ENCODE data around the gene PLA2G4E.

Gene PLA2G4E

DNA sequence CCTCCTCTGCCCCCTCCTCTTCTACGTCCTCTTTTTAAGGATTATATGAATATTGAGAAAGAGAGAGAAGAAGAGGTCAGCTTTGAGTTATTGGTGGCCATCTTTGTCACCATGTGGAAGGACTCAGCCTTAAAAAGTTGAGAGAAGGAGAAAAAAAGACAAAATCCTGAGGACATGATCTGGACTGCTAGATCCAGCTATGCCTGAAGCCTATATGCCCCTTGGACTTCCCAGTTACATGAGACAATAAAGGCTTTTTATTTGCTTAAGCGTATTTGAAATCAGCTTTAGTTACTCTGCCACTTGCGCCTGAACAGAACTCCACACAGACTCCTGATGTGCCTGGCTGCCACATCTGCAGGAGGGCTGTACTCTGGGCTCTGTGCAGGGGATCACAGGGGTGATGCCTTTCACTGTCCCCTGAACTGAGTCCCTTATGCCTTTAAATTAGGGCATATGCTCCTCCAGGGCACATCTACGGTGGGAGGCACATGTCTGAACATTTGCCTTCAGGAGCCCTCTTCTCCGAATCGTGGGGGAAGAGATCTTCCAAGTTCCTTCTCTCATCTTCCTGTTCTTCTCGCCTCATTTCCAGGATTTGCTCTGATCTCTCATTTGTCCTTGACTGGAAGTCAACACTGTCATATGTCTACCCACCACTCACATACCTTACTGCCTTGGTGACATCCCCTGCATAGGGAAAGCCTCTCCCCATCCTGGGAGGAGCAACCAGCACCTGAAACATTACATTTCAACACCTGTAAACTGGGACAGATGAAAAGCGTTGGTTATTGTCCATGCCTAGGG is 14.0 kb upstream of the PLA2G4E start:
- no peaks in the 10 kb centered on the region; the same call in 1 of the 2 replicates for H3K9me3 ChIP-seq (ENCODE audit: control insufficient read depth, insufficient read depth, low read length)
- H3K4me3 ChIP-seq (ENCODE audit: low read depth, low read length) = no peak overlapping the region
- no peak overlapping the region for H3K9ac ChIP-seq (ENCODE audit: low read depth, low read length)
- H3K36me3 ChIP-seq (ENCODE audit: control insufficient read depth, insufficient read depth, low read length) = no peaks in the 10 kb centered on the region
- H3K27me3 ChIP-seq (ENCODE audit: control insufficient read depth, insufficient read depth, low read length) = no peaks in the 10 kb centered on the region
- peaks cover 11% of the 10 kb centered on the region for H3K4me1 ChIP-seq (ENCODE audit: control insufficient read depth, insufficient read depth, low read length)
- H3K27ac ChIP-seq (ENCODE audit: low read depth, low read length) = no peak overlapping the region

GRCh38 chr15:42033214-42033873 is 12.5 kb upstream of the PLA2G4E start:
- no peak overlapping the region for H3K27ac ChIP-seq (ENCODE audit: low read depth, low read length)
- H3K4me1 ChIP-seq (ENCODE audit: control insufficient read depth, insufficient read depth, low read length) = peaks cover 11% of the 10 kb centered on the region
- H3K9me3 ChIP-seq (ENCODE audit: control insufficient read depth, insufficient read depth, low read length) = no peaks in the 10 kb centered on the region; the same call in 1 of the 2 replicates
- H3K27me3 ChIP-seq (ENCODE audit: control insufficient read depth, insufficient read depth, low read length) = no peaks in the 10 kb centered on the region
- no peak overlapping the region for H3K4me3 ChIP-seq (ENCODE audit: low read depth, low read length)
- no peak overlapping the region for H3K9ac ChIP-seq (ENCODE audit: low read depth, low read length)
- no peaks in the 10 kb centered on the region for H3K36me3 ChIP-seq (ENCODE audit: control insufficient read depth, insufficient read depth, low read length)

- H3K36me3 ChIP-seq (ENCODE audit: control insufficient read depth, insufficient read depth, low read length) = no peaks in the 10 kb centered on the region
- no peak overlapping the region for H3K9ac ChIP-seq (ENCODE audit: low read depth, low read length)
- H3K9me3 ChIP-seq (ENCODE audit: control insufficient read depth, insufficient read depth, low read length) = no peaks in the 10 kb centered on the region
- H3K27me3 ChIP-seq (ENCODE audit: control insufficient read depth, insufficient read depth, low read length) = no peaks in the 10 kb centered on the region
- H3K27ac ChIP-seq (ENCODE audit: low read depth, low read length) = no peak overlapping the region
- H3K4me1 ChIP-seq (ENCODE audit: control insufficient read depth, insufficient read depth, low read length) = peaks cover 11% of the 10 kb centered on the region
- H3K4me3 ChIP-seq (ENCODE audit: low read depth, low read length) = no peak overlapping the region
These were observed 11.8 kb upstream of the PLA2G4E start for GRCh38 chr15:42032376-42033213.

DNA sequence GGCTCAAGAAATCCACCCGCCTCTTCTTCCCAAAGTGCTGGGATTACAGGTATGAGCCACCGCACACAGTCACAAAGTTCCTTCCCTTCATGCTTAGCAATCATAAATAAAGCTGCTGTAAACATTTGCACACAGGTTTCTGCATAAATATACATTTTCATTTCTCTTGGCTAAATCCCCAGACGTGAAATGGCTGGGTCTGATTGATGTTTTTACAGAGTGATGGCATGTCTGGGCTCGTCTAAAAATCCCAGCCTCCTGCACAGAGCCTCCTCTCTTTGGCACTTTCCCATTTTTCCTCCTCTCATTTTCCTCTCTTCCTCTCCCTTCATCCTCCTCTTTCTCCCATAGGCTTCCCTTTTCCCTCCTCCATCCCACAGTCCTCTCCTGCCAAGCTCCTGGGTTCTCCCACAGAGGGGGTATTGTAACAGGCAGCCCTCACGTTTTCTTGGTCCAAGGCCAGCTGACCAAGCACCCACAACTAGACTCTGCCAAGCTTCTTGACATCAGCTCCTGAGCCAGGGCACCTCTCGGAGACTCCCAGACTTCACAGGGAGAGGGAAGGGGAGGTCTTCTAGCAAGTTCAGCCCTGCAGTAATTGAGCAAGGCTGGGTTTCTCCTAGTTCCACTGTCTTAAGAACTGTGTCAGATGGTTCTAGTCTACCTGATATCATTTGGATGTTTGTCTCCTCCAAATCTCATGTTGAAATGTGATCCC is 10.5 kb upstream of the PLA2G4E start:
- no peaks in the 10 kb centered on the region for H3K36me3 ChIP-seq (ENCODE audit: control insufficient read depth, insufficient read depth, low read length)
- H3K4me3 ChIP-seq (ENCODE audit: low read depth, low read length) = no peak overlapping the region
- H3K9me3 ChIP-seq (ENCODE audit: control insufficient read depth, insufficient read depth, low read length) = no peaks in the 10 kb centered on the region
- no peak overlapping the region for H3K27ac ChIP-seq (ENCODE audit: low read depth, low read length)
- peaks cover 11% of the 10 kb centered on the region for H3K4me1 ChIP-seq (ENCODE audit: control insufficient read depth, insufficient read depth, low read length)
- no peak overlapping the region for H3K9ac ChIP-seq (ENCODE audit: low read depth, low read length)
- no peaks in the 10 kb centered on the region for H3K27me3 ChIP-seq (ENCODE audit: control insufficient read depth, insufficient read depth, low read length)

DNA sequence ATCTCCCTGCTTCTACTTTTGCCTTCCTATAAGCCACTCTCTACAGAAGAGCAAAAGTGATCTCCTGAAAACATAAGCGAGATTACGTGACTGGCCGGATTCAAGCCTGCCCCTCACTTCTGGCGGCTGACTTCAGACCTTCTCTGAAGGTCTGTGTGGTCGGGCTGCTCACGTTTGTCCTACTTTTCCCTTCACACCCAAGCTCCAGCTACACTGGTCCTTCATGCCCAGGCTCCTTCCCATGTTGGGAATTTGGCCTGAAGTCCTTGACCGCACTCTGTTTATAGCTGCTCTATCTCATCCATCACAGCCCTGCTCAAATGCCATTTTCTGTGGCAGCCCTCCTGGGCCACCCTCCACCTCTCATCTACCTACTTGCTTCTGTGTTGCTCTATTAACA is 6.7 kb upstream of the PLA2G4E start:
- H3K27ac ChIP-seq (ENCODE audit: low read depth, low read length) = no peak overlapping the region
- H3K4me1 ChIP-seq (ENCODE audit: control insufficient read depth, insufficient read depth, low read length) = no peaks in the 10 kb centered on the region
- H3K27me3 ChIP-seq (ENCODE audit: control insufficient read depth, insufficient read depth, low read length) = no peaks in the 10 kb centered on the region
- no peak overlapping the region for H3K4me3 ChIP-seq (ENCODE audit: low read depth, low read length)
- H3K9ac ChIP-seq (ENCODE audit: low read depth, low read length) = no peak overlapping the region
- H3K9me3 ChIP-seq (ENCODE audit: control insufficient read depth, insufficient read depth, low read length) = peaks cover 22% of the 10 kb centered on the region
- no peaks in the 10 kb centered on the region for H3K36me3 ChIP-seq (ENCODE audit: control insufficient read depth, insufficient read depth, low read length)

GRCh38 chr15:42024303-42024702 is 3.5 kb upstream of the PLA2G4E start:
- no peak overlapping the region for H3K4me3 ChIP-seq (ENCODE audit: low read depth, low read length)
- H3K36me3 ChIP-seq (ENCODE audit: control insufficient read depth, insufficient read depth, low read length) = no peaks in the 10 kb centered on the region
- H3K9ac ChIP-seq (ENCODE audit: low read depth, low read length) = no peak overlapping the region
- H3K9me3 ChIP-seq (ENCODE audit: control insufficient read depth, insufficient read depth, low read length) = peaks cover 30% of the 10 kb centered on the region
- H3K27ac ChIP-seq (ENCODE audit: low read depth, low read length) = no peak overlapping the region
- H3K27me3 ChIP-seq (ENCODE audit: control insufficient read depth, insufficient read depth, low read length) = no peaks in the 10 kb centered on the region
- H3K4me1 ChIP-seq (ENCODE audit: control insufficient read depth, insufficient read depth, low read length) = no peaks in the 10 kb centered on the region

GRCh38 chr15:42021593-42021992 is 751 bp upstream of the PLA2G4E start:
- Histone ChIP-seq H3K27me3 (ENCODE audit: control insufficient read depth, insufficient read depth, low read length) (no peaks in the 10 kb centered on the region), H3K4me3 (ENCODE audit: low read depth, low read length) (no peak overlapping the region), H3K27ac (ENCODE audit: low read depth, low read length) (no peak overlapping the region), H3K36me3 (ENCODE audit: control insufficient read depth, insufficient read depth, low read length) (no peaks in the 10 kb centered on the region), H3K9me3 (ENCODE audit: control insufficient read depth, insufficient read depth, low read length) (peaks cover 30% of the 10 kb centered on the region), H3K4me1 (ENCODE audit: control insufficient read depth, insufficient read depth, low read length) (no peaks in the 10 kb centered on the region), H3K9ac (ENCODE audit: low read depth, low read length) (no peak overlapping the region)

- no peaks in the 10 kb centered on the region for H3K4me1 ChIP-seq (ENCODE audit: control insufficient read depth, insufficient read depth, low read length)
- H3K36me3 ChIP-seq (ENCODE audit: control insufficient read depth, insufficient read depth, low read length) = no peaks in the 10 kb centered on the region
- H3K9ac ChIP-seq (ENCODE audit: low read depth, low read length) = no peak overlapping the region
- no peak overlapping the region for H3K27ac ChIP-seq (ENCODE audit: low read depth, low read length)
- H3K4me3 ChIP-seq (ENCODE audit: low read depth, low read length) = no peak overlapping the region
- H3K9me3 ChIP-seq (ENCODE audit: control insufficient read depth, insufficient read depth, low read length) = peaks cover 16% of the 10 kb centered on the region
- H3K27me3 ChIP-seq (ENCODE audit: control insufficient read depth, insufficient read depth, low read length) = no peaks in the 10 kb centered on the region
These were observed 2.3 kb downstream of the PLA2G4E start for GRCh38 chr15:42018306-42019224.

DNA sequence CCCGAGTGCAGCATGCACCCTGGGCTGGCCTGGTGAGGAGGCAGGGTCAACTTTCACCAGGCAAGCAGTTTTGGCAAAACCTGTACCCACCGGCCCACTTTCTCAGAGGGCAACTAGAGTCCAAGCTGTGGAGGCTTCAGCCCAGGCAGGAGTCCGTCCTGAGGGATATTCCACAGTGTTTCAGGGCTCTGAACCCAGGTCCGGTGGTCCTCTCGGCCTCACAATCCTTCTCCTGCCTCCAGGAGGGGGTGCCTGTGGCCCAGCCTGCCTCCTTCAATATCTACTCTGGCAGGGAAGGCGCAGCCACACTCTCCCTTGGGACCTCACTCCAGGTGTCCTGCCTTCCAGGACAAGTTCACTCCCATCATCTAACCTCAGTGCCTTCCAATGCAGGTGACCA is 3.9 kb downstream of the PLA2G4E start:
- no peaks in the 10 kb centered on the region for H3K36me3 ChIP-seq (ENCODE audit: control insufficient read depth, insufficient read depth, low read length)
- H3K4me3 ChIP-seq (ENCODE audit: low read depth, low read length) = no peak overlapping the region
- H3K27me3 ChIP-seq (ENCODE audit: control insufficient read depth, insufficient read depth, low read length) = no peaks in the 10 kb centered on the region
- H3K9ac ChIP-seq (ENCODE audit: low read depth, low read length) = no peak overlapping the region
- no peak overlapping the region for H3K27ac ChIP-seq (ENCODE audit: low read depth, low read length)
- H3K9me3 ChIP-seq (ENCODE audit: control insufficient read depth, insufficient read depth, low read length) = peaks cover 5% of the 10 kb centered on the region
- no peaks in the 10 kb centered on the region for H3K4me1 ChIP-seq (ENCODE audit: control insufficient read depth, insufficient read depth, low read length)

DNA sequence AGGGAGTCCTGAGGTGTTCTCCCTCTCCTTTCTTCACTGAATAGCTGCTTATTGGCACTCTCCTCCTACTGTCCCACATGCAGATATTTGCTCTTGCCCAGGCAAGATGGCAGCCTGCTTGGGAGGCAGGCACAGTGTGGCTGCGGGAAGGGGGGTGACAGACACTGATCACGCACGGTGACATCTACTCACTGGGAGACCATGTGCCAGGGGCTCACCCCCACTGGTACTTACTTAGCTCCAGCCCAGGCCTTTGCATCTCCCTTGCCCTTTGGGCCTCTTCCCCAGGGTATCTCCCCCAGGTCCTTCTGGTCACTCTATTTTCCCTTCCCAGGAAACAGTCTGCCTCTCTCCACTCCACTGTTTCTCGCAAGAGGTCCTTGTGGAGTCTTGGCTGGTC is 6.4 kb downstream of the PLA2G4E start:
- no peak overlapping the region for H3K4me3 ChIP-seq (ENCODE audit: low read depth, low read length)
- no peaks in the 10 kb centered on the region for H3K27me3 ChIP-seq (ENCODE audit: control insufficient read depth, insufficient read depth, low read length)
- H3K27ac ChIP-seq (ENCODE audit: low read depth, low read length) = no peak overlapping the region
- H3K4me1 ChIP-seq (ENCODE audit: control insufficient read depth, insufficient read depth, low read length) = no peaks in the 10 kb centered on the region
- no peak overlapping the region for H3K9ac ChIP-seq (ENCODE audit: low read depth, low read length)
- H3K9me3 ChIP-seq (ENCODE audit: control insufficient read depth, insufficient read depth, low read length) = no peaks in the 10 kb centered on the region
- no peaks in the 10 kb centered on the region for H3K36me3 ChIP-seq (ENCODE audit: control insufficient read depth, insufficient read depth, low read length)
